ENCODE measurements around the gene XXYLT1.
"Not testable (repeated sequence)": the region's sequence is repeated elsewhere in the genome, so short reads cannot be mapped to it uniquely, and the experiment has no call there.

The XXYLT1 gene

DNA sequence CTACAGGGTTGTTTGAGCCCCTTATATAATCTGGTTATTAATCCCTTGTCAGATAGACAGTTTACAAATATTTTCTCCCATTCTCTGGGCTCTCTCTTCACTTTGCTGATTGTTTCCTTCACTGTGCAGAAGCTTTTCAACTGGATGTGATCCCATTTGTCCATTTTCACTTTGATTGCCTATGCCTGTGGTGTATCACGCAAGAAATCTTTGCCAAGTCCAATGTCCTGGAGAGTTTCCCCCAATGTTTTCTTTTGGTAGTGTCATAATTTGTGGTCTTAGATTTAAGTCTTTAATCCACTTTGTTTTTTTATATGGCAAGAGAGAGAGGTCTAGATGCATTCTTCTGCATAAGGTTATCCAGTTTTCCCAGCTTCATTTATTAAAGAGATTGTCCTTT, 40.7 kb downstream of the XXYLT1 start:
- TF ChIP-seq, protein P1, sequence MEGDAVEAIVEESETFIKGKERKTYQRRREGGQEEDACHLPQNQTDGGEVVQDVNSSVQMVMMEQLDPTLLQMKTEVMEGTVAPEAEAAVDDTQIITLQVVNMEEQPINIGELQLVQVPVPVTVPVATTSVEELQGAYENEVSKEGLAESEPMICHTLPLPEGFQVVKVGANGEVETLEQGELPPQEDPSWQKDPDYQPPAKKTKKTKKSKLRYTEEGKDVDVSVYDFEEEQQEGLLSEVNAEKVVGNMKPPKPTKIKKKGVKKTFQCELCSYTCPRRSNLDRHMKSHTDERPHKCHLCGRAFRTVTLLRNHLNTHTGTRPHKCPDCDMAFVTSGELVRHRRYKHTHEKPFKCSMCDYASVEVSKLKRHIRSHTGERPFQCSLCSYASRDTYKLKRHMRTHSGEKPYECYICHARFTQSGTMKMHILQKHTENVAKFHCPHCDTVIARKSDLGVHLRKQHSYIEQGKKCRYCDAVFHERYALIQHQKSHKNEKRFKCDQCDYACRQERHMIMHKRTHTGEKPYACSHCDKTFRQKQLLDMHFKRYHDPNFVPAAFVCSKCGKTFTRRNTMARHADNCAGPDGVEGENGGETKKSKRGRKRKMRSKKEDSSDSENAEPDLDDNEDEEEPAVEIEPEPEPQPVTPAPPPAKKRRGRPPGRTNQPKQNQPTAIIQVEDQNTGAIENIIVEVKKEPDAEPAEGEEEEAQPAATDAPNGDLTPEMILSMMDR (IDR thresholded peaks at IDR 0.05; ENCODE audit: extremely low read depth, insufficient read depth, missing control alignments) = no peak

GRCh38 chr3:195228886-195229285, 42.1 kb downstream of the XXYLT1 start:
- in situ Hi-C loops (cut with MboI; ENCODE audit: low pct_unique_long_range_greater_than_20kb, low sequenced_read_pairs, unreplicated experiment); DNase-seq (ENCODE audit: low spot score): not testable (repeated sequence)

More for the DNA sequence above, 40.7 kb downstream of the XXYLT1 start:
- no peak for DNase-seq (ENCODE audit: low spot score)
- in situ Hi-C loops (cut with MboI; ENCODE audit: low pct_unique_long_range_greater_than_20kb, low sequenced_read_pairs, unreplicated experiment) = no loop called here

- in situ Hi-C loops (cut with MboI; ENCODE audit: low pct_unique_long_range_greater_than_20kb, low sequenced_read_pairs, unreplicated experiment) = no loop called here
- DNase-seq (ENCODE audit: low spot score) = no peak
- TF ChIP-seq, protein P1 (IDR thresholded peaks at IDR 0.05; ENCODE audit: extremely low read depth, insufficient read depth, missing control alignments) = no peak
Observed at GRCh38 chr3:195227871-195228270, 43.1 kb downstream of the XXYLT1 start.

DNA sequence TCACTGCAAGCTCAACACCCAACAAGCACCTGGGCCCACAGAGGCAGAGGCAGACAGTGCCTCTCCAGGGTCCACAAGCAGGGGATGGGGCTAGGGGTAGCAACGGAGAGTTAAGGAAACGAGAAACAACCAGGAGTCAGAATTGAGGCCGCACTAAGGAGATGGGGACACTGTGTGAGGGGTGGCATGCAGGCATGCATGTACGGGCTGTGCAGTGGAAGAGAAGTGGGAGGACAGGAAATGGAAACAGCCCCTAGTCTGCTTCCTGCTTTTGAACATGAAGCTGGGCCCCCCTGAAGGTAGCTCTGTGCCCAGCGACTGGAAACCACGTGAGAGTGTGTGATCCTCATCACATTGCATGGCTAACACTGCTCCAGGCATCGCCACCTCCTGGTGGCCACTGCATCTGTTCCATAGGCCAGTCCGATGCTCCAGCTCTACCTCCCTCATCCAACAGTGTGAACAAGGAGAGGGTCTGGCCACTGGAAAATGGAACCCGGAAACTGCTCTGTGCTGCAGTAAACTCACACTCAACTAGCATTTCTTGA, 44.0 kb downstream of the XXYLT1 start:
- TF ChIP-seq, protein P1 (IDR thresholded peaks at IDR 0.05; ENCODE audit: extremely low read depth, insufficient read depth, missing control alignments) = peak; percentile 48
- in situ Hi-C loops (cut with MboI; ENCODE audit: low pct_unique_long_range_greater_than_20kb, low sequenced_read_pairs, unreplicated experiment) = no loop called here
- DNase-seq (ENCODE audit: low spot score) = no peak

DNA sequence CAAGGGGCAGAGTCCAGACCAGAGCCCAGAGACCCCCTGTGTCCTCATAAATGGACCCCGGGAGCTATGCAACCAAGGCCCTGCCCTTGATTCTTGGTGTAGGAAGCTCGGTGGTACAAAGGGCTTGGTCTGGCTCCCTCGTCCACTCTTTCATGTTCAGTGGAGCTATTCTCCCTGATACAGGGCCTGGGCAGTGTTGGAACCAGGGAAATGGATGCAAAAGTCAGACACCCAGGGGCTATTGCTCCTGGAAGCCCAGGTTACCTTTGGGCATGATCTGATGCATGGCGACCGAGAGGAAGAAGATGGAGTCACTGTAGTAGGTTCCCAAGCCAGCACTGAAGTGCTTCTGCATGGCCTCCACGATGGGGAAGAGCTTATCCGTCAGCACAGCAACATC, 44.5 kb downstream of the XXYLT1 start:
- TF ChIP-seq, protein P1 (IDR thresholded peaks at IDR 0.05; ENCODE audit: extremely low read depth, insufficient read depth, missing control alignments) = no peak

DNA sequence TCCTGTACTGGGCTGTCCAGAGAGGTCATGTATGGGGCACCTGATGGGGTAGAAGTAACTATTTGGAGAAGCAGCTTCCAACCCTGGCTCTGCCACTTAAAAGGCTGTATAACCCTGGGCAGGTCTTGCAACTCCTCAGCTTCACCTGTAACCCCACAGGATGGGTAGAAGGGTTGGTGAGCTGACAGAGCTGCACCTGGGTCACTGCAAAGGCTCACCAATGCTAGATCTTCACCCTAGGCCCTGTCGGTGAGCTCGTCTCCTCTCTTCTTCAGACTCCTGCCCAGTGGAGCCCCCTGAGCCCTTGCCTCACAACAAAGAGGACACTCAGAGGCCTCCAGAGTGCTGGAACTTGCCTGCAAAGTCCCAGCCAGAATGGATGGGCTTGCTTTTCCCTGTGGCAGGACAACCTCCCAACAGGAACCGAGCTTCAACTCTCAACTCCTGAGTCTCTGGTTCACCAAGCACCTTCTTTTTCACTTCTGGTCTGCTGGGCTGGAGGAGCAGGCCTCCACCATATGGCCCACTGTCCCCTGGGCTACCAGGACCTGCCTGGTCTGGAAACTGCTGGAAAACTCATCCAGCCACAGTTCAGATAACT, 45.9 kb downstream of the XXYLT1 start:
- TF ChIP-seq, protein P1 (IDR thresholded peaks at IDR 0.05; ENCODE audit: extremely low read depth, insufficient read depth, missing control alignments) = no peak
- DNase-seq (ENCODE audit: low spot score) = no peak
- in situ Hi-C loops (cut with MboI; ENCODE audit: low pct_unique_long_range_greater_than_20kb, low sequenced_read_pairs, unreplicated experiment) = no loop called here

More for the DNA sequence above, 44.5 kb downstream of the XXYLT1 start:
- in situ Hi-C loops (cut with MboI; ENCODE audit: low pct_unique_long_range_greater_than_20kb, low sequenced_read_pairs, unreplicated experiment) = no loop called here
- DNase-seq (ENCODE audit: low spot score) = no peak

GRCh38 chr3:195224156-195224979, 46.6 kb downstream of the XXYLT1 start:
- in situ Hi-C loops (cut with MboI; ENCODE audit: low pct_unique_long_range_greater_than_20kb, low sequenced_read_pairs, unreplicated experiment) = no loop called here
- DNase-seq (ENCODE audit: low spot score) = no peak
- TF ChIP-seq, protein P1 (IDR thresholded peaks at IDR 0.05; ENCODE audit: extremely low read depth, insufficient read depth, missing control alignments) = no peak
